B cell (primary cell): ENCODE results near the gene RAPGEF6.

Experiments used
- EZH2 ChIP-seq: IDR thresholded peaks from 2 replicates; pipeline ENCODE4 v1.6.1; 2012; ENCODE audit warnings: borderline replicate concordance, low read depth, mild to moderate bottlenecking, moderate library complexity, low read length; ENCODE audit not compliant: insufficient read depth, poor library complexity, severe bottlenecking
- TF ChIP-seq, protein P1 (sequence below): fragments of 200-600 bp; IDR thresholded peaks from one replicate; pipeline ENCODE4 v1.8.0; 2022; ENCODE audit warnings: antibody characterized with exemption, mild to moderate bottlenecking

DNA sequence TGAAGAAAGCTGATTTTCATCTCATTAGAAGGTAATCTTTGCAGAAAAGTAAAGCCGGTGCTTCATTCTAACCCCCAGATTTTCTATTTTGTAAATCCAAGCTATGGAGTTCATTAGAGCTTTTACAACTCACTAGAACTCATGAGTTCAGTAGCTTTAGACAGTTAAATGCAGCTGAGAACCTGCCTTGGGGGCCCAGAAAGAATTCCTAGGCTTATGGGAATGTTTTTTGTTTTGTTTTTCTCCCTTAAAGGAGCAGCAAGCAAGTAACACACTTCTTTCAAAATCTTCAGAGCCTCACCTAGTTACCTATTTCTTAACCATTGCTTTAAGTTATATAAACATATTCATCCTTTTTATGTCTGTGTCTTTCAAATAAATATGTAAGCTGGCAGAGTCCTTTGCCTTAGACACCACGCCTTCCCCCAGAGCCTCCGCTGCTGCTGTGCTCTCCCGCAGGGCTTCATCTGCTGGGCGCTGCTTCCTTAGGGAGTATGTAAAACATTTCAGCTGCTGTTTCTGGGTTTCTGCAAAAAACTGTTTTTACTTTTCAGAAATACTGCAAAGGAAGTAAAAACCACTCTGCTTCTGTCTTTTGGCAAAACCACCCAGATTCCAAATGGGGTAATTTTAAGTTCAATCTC, 238.3 kb downstream of the RAPGEF6 start:
- TF ChIP-seq, protein P1, sequence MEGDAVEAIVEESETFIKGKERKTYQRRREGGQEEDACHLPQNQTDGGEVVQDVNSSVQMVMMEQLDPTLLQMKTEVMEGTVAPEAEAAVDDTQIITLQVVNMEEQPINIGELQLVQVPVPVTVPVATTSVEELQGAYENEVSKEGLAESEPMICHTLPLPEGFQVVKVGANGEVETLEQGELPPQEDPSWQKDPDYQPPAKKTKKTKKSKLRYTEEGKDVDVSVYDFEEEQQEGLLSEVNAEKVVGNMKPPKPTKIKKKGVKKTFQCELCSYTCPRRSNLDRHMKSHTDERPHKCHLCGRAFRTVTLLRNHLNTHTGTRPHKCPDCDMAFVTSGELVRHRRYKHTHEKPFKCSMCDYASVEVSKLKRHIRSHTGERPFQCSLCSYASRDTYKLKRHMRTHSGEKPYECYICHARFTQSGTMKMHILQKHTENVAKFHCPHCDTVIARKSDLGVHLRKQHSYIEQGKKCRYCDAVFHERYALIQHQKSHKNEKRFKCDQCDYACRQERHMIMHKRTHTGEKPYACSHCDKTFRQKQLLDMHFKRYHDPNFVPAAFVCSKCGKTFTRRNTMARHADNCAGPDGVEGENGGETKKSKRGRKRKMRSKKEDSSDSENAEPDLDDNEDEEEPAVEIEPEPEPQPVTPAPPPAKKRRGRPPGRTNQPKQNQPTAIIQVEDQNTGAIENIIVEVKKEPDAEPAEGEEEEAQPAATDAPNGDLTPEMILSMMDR: no peak
- no peak for TF ChIP-seq EZH2
